ENCODE results near the gene MICU2. TPM values are rescaled to one million over a fixed set of nuclear protein-coding genes. Genes with fewer than 3 reads are reported as not detected.
"Not testable (repeated sequence)": the region's sequence is repeated elsewhere in the genome, so short reads cannot be mapped to it uniquely, and the experiment has no call there.

MICU2 gene
- total and polyA plus RNA-seq, 2 donors (not counting 3 experiments of a cell fraction or from before 2014, with no cell fraction given) = 24.0 to 36.7 TPM

DNA sequence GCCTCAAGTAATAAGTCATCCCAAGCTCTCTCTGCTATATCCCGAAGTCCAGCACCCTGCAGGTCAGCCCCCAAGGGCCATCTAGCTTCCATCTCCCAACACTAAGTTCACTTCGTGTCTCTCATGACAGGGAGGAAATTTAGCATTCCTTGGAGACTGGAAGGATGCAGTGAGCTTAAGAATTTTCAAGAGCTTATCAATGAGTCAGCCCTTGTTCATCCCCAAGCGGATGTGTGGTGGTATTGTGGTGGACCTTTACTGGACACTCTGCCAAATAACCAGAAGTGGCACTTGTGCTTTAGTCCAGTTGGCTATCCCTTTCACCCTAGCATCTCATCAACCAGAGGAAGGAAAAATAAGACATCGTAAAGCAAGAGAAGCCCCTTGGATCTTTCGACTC is 15.6 kb downstream of the MICU2 start:
- H4K20me1 ChIP-seq (replicated peaks; ENCODE audit: control insufficient read depth, extremely low read depth, insufficient read depth, low read length); H3K27me3 ChIP-seq (ENCODE audit: control insufficient read depth in 2 of 2, insufficient read depth in 2 of 2, low read length in 2 of 2); H3K9me1 ChIP-seq (replicated peaks; ENCODE audit: control insufficient read depth, extremely low read depth, insufficient read depth, low read length); dilution Hi-C loops (cut with MboI; ENCODE audit: extremely low pct_ligation_motif_present, low sequenced_read_pairs); H3K9me3 ChIP-seq (replicated peaks; ENCODE audit: control insufficient read depth, insufficient read depth, low read length); H3K4me3 ChIP-seq (replicated peaks in 1 of 3; ENCODE audit: insufficient read depth in 1 of 3, low read depth in 1 of 3, low read length in 3 of 3); H2AFZ ChIP-seq (ENCODE audit: low read depth, low read length); BruUV-seq (replicated peaks); H3K9ac ChIP-seq (replicated peaks; ENCODE audit: extremely low read depth, insufficient read depth, low read length); H3K36me3 ChIP-seq (ENCODE audit: control insufficient read depth in 2 of 2, extremely low read depth in 1 of 2, insufficient read depth in 2 of 2, low read length in 2 of 2): not testable (repeated sequence)
- peak; percentile 73 for DNase-seq (ENCODE audit: low read depth, low spot score)
- Histone ChIP-seq H3K4me1 (ENCODE audit: control insufficient read depth, extremely low read depth, insufficient read depth, low read length) (peaks cover 30% of the 10 kb centered on the region), H3K79me2 (ENCODE audit: control insufficient read depth, insufficient read depth, low read length) (peaks cover 44% of the 10 kb centered on the region), H3K27ac (ENCODE audit: insufficient read depth, low read depth, low read length) (peak overlapping the region; percentile 42), H3K4me2 (ENCODE audit: insufficient read depth, low read length) (peak overlapping the region; percentile 69)
- ChIA-PET CTCF (interaction anchor here (1.3 to 1.5 kb wide), 5 partner anchors 15 to 109 kb away, joined by 3 to 7 read pairs (median 5); partner anchors contain the start of gene MICU2), POLR2A (interaction anchor here (1.5 kb wide), 1 partner anchor 15 kb away, joined by 4 read pairs; the partner anchor contains the start of gene MICU2)
- peak; percentile 76 for FAIRE-seq
- intact Hi-C loops (cut with micrococcal nuclease) = loop anchor here (2.0 kb wide), 1 partner anchor 14 kb away; no protein-coding TSS in a partner anchor
- TF ChIP-seq FOS (IDR thresholded peaks at IDR 0.05; ENCODE audit: borderline replicate concordance, insufficient read depth, low read length) (peak; percentile 77), POLR2AphosphoS5 (IDR thresholded peaks at IDR 0.05; ENCODE audit: insufficient read depth, low read depth, low read length) (peak; percentile 39), GATA2 (IDR thresholded peaks at IDR 0.05; ENCODE audit: insufficient read depth, insufficient read length, low read depth, low read length) (peak; percentile 60), JUN (IDR thresholded peaks at IDR 0.05; ENCODE audit: borderline replicate concordance, insufficient read depth, insufficient read length, low read depth) (peak; percentile 67)

DNA sequence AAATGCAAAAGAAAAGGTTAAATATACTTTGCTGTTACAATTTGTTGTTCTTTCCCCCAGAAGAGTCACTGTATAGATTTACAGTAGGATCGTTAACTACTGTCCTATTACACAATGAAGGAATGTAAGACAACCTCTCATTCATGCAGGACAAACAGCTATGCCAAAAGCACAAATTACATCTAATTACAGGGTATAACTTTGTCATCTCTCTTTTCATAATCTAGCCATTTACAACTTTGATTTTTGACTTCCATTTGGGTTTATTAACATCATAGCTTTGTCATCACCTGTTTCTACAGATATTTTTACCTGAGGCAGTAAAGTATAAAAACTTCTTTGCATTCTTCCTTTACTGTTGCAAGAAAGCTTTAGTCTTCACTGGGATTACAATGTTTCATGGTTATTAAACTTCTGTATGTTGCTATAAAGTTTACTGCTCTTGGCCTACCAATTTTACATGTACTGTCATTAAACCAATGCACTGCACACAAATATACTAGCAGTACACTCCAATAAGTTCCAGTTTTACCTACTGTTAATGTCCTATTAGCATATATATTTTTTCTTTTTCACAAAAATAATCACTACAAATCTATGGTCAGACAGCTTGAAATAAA is 18.9 kb downstream of the MICU2 start:
- H3K79me2 ChIP-seq (ENCODE audit: control insufficient read depth, insufficient read depth, low read length) = peaks cover 31% of the 10 kb centered on the region
- no peaks in the 10 kb centered on the region for H3K36me3 ChIP-seq (ENCODE audit: control insufficient read depth in 2 of 2, extremely low read depth in 1 of 2, insufficient read depth in 2 of 2, low read length in 2 of 2)
- no peaks in the 10 kb centered on the region for H3K9me3 ChIP-seq (replicated peaks; ENCODE audit: control insufficient read depth, insufficient read depth, low read length)
- no peak overlapping the region for H3K27ac ChIP-seq (ENCODE audit: insufficient read depth, low read depth, low read length)
- no peak for DNase-seq (ENCODE audit: low read depth, low spot score)
- no peak for TF ChIP-seq MYC (IDR thresholded peaks at IDR 0.05; ENCODE audit: low read depth, low read length)
- no peak for TF ChIP-seq POLR2A (IDR thresholded peaks at IDR 0.05; ENCODE audit: low read depth, low read length)
- H4K20me1 ChIP-seq (replicated peaks; ENCODE audit: control insufficient read depth, extremely low read depth, insufficient read depth, low read length) = no peaks in the 10 kb centered on the region
- BruUV-seq (replicated peaks) = no TSS peak
- no peak overlapping the region for H3K4me3 ChIP-seq (replicated peaks in 1 of 3; ENCODE audit: insufficient read depth in 1 of 3, low read depth in 1 of 3, low read length in 3 of 3)
- ChIA-PET POLR2A (no interaction called here), CTCF (interaction anchor here (1.1 kb wide), 1 partner anchor 27 kb away, joined by 3 read pairs; no protein-coding TSS in a partner anchor)
- H3K4me2 ChIP-seq (ENCODE audit: insufficient read depth, low read length) = no peak overlapping the region
- H3K27me3 ChIP-seq (ENCODE audit: control insufficient read depth in 2 of 2, insufficient read depth in 2 of 2, low read length in 2 of 2) = no peaks in the 10 kb centered on the region
- peaks cover 44% of the 10 kb centered on the region for H3K4me1 ChIP-seq (ENCODE audit: control insufficient read depth, extremely low read depth, insufficient read depth, low read length)
- FAIRE-seq = no peak
- H3K9me1 ChIP-seq (replicated peaks; ENCODE audit: control insufficient read depth, extremely low read depth, insufficient read depth, low read length) = no peaks in the 10 kb centered on the region
- intact Hi-C loops (cut with micrococcal nuclease) = no loop called here
- no peak overlapping the region for H3K9ac ChIP-seq (replicated peaks; ENCODE audit: extremely low read depth, insufficient read depth, low read length)
- dilution Hi-C loops (cut with MboI; ENCODE audit: extremely low pct_ligation_motif_present, low sequenced_read_pairs) = no loop called here
- H2AFZ ChIP-seq (ENCODE audit: low read depth, low read length) = no peak overlapping the region

Data from endothelial cell of umbilical vein (primary cell).